NCI-H1048 (cell line): ENCODE data around the gene PTK7.

Experiments
- DNase-seq: peaks from one replicate; lab custom pipeline; 2025; lab: John Stamatoyannopoulos, UW

The PTK7 gene

GRCh38 chr6:43146709-43147688 lies 70.9 kb downstream of the PTK7 start:
- DNase-seq: no peak

- no peak for DNase-seq
Observed at GRCh38 chr6:43147691-43148477, 71.8 kb downstream of the PTK7 start.

- no peak for DNase-seq
Observed at GRCh38 chr6:43149265-43149664, 73.2 kb downstream of the PTK7 start.

- DNase-seq: no peak
Observed at GRCh38 chr6:43150051-43150751, 74.1 kb downstream of the PTK7 start.

- DNase-seq: no peak
Observed at GRCh38 chr6:43159599-43159998, 83.5 kb downstream of the PTK7 start.

- DNase-seq: no peak
Observed at GRCh38 chr6:43163899-43164298, 87.8 kb downstream of the PTK7 start.

- DNase-seq: peak; percentile 77
Observed at GRCh38 chr6:43170417-43170930, 94.4 kb downstream of the PTK7 start.

- DNase-seq: peak; percentile 99
Observed at GRCh38 chr6:43170931-43171706, 95.0 kb downstream of the PTK7 start, which contains the start of gene SRF. Gene SRF, plus strand, starts transcription at chr6:43171269. Its CDS starts 388 bp downstream, at chr6:43171657.

GRCh38 chr6:43171707-43172103 lies 95.6 kb downstream of the PTK7 start:
- DNase-seq: no peak

- DNase-seq: no peak
Observed at GRCh38 chr6:43172104-43173007, 96.2 kb downstream of the PTK7 start.

- no peak for DNase-seq
Observed at GRCh38 chr6:43173591-43174262, 97.6 kb downstream of the PTK7 start.

- DNase-seq: peak; percentile 96
Observed at GRCh38 chr6:43174263-43175112, 98.4 kb downstream of the PTK7 start.

- no peak for DNase-seq
Observed at GRCh38 chr6:43175676-43176422, 99.7 kb downstream of the PTK7 start.

GRCh38 chr6:43176423-43176786 lies 100.3 kb downstream of the PTK7 start:
- no peak for DNase-seq

- no peak for DNase-seq
Observed at GRCh38 chr6:43178150-43178549, 102.0 kb downstream of the PTK7 start.

GRCh38 chr6:43178951-43179830 lies 103.1 kb downstream of the PTK7 start:
- DNase-seq: no peak

- DNase-seq: no peak
Observed at GRCh38 chr6:43180058-43180457, 103.9 kb downstream of the PTK7 start.
